Measurements from ENCODE around the gene CDH23.

The CDH23 gene

DNA sequence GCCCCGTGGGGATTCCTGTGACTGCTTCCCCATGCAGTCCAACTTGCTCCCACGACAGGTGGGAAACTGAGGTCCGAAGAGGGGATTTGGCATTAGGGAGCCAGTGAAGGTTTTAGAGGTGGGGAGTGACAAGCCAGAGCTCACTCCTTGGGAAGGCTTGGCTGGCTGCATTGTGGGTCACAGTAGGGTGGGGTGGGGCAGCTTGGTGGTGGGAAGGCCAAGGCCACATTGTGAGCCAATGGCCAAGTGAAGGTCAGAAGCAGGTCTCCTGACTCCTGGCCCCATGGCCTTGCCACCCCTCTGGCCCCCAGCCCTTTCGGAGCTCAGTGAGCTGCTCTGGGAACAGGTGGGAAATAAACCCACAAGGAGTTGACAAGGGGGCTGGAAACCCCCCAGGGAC lies 320.3 kb downstream of the CDH23 start:
- TF ChIP-seq, protein P1, sequence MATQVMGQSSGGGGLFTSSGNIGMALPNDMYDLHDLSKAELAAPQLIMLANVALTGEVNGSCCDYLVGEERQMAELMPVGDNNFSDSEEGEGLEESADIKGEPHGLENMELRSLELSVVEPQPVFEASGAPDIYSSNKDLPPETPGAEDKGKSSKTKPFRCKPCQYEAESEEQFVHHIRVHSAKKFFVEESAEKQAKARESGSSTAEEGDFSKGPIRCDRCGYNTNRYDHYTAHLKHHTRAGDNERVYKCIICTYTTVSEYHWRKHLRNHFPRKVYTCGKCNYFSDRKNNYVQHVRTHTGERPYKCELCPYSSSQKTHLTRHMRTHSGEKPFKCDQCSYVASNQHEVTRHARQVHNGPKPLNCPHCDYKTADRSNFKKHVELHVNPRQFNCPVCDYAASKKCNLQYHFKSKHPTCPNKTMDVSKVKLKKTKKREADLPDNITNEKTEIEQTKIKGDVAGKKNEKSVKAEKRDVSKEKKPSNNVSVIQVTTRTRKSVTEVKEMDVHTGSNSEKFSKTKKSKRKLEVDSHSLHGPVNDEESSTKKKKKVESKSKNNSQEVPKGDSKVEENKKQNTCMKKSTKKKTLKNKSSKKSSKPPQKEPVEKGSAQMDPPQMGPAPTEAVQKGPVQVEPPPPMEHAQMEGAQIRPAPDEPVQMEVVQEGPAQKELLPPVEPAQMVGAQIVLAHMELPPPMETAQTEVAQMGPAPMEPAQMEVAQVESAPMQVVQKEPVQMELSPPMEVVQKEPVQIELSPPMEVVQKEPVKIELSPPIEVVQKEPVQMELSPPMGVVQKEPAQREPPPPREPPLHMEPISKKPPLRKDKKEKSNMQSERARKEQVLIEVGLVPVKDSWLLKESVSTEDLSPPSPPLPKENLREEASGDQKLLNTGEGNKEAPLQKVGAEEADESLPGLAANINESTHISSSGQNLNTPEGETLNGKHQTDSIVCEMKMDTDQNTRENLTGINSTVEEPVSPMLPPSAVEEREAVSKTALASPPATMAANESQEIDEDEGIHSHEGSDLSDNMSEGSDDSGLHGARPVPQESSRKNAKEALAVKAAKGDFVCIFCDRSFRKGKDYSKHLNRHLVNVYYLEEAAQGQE (IDR thresholded peaks at IDR 0.05; ENCODE audit: insufficient read depth in 1 of 2, low read depth in 2 of 2, low read length in 2 of 2) = no peak
- TF ChIP-seq POLR2AphosphoS5 (IDR thresholded peaks at IDR 0.05; ENCODE audit: low read depth, low read length) (no peak), TAF1 (IDR thresholded peaks at IDR 0.05; ENCODE audit: borderline replicate concordance, insufficient read depth, low read length) (no peak), FOXP2 (optimal IDR thresholded peaks at IDR 0.05; ENCODE audit: borderline replicate concordance, extremely low read depth, extremely low read length, insufficient read depth) (no peak), SIN3A (IDR thresholded peaks at IDR 0.05; ENCODE audit: borderline replicate concordance, insufficient read depth, low read length) (no peak)

DNA sequence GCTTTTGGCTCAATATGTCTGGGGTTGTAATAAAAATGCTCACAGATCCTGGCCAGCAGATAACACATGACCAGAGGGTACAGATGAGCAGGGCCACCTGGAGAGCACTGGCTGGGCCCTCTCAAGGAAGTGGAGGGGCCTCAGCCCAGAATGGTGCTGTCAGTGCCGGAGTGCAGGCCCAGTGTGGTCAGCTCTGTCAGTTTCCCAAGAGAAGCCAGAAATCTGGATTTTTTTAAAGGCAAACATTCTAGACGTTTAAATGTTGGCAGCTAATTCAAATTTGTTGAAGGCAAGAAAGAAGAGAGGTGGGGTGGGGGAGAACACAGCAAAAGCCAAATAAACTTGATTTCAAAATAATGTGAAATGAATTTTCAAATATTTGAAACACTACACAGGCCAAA lies 320.8 kb downstream of the CDH23 start:
- TF ChIP-seq SIN3A (IDR thresholded peaks at IDR 0.05; ENCODE audit: borderline replicate concordance, insufficient read depth, low read length) = no peak
- no peak for TF ChIP-seq POLR2AphosphoS5 (IDR thresholded peaks at IDR 0.05; ENCODE audit: low read depth, low read length)
- TF ChIP-seq TAF1 (IDR thresholded peaks at IDR 0.05; ENCODE audit: borderline replicate concordance, insufficient read depth, low read length) = no peak
- TF ChIP-seq FOXP2 (optimal IDR thresholded peaks at IDR 0.05; ENCODE audit: borderline replicate concordance, extremely low read depth, extremely low read length, insufficient read depth) = no peak
- TF ChIP-seq, protein P1 (IDR thresholded peaks at IDR 0.05; ENCODE audit: insufficient read depth in 1 of 2, low read depth in 2 of 2, low read length in 2 of 2) = no peak

DNA sequence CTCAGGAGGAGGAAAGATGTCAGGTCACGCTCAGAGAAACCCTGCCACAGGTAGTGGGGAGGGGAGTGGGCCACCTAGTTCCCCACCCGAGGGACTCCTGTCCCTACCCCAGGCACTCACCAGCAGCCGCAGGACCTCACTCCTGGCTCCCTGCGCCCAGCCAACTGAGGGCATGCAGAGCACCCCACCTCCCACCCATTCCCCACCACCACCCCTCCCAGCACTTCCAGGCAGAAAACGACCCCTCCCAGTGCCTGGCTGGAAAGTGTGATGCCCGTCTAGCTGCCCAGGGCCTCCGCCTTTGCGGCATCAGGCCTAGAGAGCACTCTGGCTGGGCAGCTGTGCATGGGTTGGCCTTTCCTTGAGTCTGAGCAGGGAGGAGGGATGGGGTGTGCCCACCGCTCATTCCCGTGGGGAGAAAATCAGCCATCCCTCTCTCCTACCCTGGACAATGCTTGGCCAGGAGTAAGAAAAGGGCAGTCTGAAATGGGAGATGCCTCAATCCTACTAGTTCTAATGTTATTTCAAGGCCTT lies 321.5 kb downstream of the CDH23 start:
- no peak for TF ChIP-seq FOXP2 (optimal IDR thresholded peaks at IDR 0.05; ENCODE audit: borderline replicate concordance, extremely low read depth, extremely low read length, insufficient read depth)
- TF ChIP-seq, protein P1 (IDR thresholded peaks at IDR 0.05; ENCODE audit: insufficient read depth in 1 of 2, low read depth in 2 of 2, low read length in 2 of 2) = no peak
- TF ChIP-seq TAF1 (IDR thresholded peaks at IDR 0.05; ENCODE audit: borderline replicate concordance, insufficient read depth, low read length) = no peak
- no peak for TF ChIP-seq SIN3A (IDR thresholded peaks at IDR 0.05; ENCODE audit: borderline replicate concordance, insufficient read depth, low read length)

DNA sequence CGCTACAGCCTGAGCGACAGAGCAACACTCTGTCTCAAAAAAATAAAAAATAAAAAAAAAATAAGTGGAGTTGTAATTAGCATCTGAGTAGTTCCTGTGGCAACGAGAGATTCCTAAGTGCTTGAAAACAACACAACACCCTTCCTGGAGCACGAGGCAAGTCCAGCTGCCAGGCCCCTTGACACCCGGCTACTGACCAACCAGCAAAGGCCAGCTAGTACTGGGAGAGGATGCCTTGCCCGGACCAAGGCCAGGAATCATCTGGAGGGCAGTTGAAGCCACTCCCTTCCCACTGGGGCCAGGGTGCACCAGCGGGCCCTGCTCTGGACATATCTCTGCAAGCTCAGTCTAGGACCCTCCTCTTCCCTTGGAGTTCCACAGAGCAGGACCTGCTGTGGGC lies 322.3 kb downstream of the CDH23 start:
- TF ChIP-seq TAF1 (IDR thresholded peaks at IDR 0.05; ENCODE audit: borderline replicate concordance, insufficient read depth, low read length) (no peak), POLR2AphosphoS5 (IDR thresholded peaks at IDR 0.05; ENCODE audit: low read depth, low read length) (no peak), SIN3A (IDR thresholded peaks at IDR 0.05; ENCODE audit: borderline replicate concordance, insufficient read depth, low read length) (no peak), FOXP2 (optimal IDR thresholded peaks at IDR 0.05; ENCODE audit: borderline replicate concordance, extremely low read depth, extremely low read length, insufficient read depth) (no peak)
- TF ChIP-seq, protein P1 (IDR thresholded peaks at IDR 0.05; ENCODE audit: insufficient read depth in 1 of 2, low read depth in 2 of 2, low read length in 2 of 2) = no peak
